RCC 7860 (cell line): ENCODE data around the gene TSPAN11.
A peak's percentile ranks its signal among the peaks of the same experiment; 100 is the strongest.

ENCODE experiments used
- DNase-seq: peaks from one replicate; pipeline ENCODE4 v3.0.0-alpha.2; 2015; ENCODE audit warnings: low spot score
- FAIRE-seq: peaks from 2 replicates; lab custom pipeline; 2012; peaks lifted over from hg19 to GRCh38; lab: Jason Lieb, UNC

The TSPAN11 gene

GRCh38 chr12:30959110-30959710 is 32.7 kb downstream of the TSPAN11 start:
- DNase-seq (no peak), FAIRE-seq (no peak)

- FAIRE-seq (no peak), DNase-seq (no peak)
Observed at GRCh38 chr12:30959778-30960177, 33.2 kb downstream of the TSPAN11 start.

GRCh38 chr12:30961030-30961429 is 34.5 kb downstream of the TSPAN11 start:
- DNase-seq (no peak), FAIRE-seq (no peak)

DNA sequence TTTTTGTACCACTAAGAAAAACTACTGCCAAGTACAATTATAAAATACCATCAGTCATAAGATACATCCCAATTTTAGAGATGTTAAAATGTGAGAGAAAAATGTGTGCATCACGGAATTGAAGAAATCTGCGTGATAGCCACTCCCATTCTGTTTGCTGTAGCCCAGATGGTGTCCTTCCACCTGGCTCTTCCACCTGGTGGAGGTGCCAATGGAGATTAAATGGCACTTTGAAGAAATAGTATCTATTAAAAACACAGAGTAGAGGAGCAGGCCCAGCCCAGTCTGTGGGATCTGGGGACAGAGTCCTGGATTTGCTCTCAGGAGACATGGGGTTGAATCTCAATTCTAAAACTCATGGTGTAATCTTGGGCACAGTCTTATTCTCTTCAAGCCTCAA is 35.5 kb downstream of the TSPAN11 start:
- DNase-seq: no peak

DNA sequence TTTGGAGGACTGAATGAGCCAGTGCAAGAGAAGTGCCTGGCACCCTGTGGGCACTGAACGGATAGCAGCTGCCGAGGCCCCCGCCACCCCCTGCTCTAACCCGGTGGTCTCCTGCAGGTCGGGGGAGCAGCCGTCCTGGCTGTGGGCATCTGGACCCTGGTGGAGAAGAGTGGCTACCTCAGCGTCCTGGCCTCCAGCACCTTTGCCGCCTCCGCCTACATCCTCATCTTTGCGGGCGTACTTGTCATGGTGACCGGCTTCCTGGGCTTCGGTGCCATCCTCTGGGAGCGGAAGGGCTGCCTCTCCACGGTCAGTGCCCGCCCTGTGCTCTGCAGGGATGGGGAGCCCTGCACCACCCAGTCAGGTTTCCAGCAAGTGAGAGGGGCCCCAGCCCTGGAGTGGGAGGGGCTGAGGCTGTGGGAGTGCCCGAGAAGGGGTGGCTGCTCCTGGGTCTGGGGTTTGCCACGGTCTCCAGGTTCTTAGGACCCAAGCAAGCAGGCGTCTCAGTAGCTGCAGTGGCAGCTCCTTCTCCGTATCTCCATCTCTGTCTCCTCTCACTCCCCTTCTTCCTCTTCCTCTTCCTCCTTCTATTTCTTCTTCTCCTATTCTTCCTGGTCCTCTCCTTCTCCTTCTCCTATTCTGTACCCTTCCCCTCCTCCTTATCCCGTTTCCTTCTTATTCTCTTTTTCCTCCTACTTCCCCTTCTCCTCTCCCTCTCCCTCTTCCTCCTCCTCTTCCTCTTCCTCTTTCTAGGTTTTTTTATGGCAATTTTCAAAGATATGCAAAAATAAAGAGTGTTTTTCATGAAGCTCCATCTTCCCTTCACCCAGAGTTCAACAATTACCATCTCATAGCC is 37.4 kb downstream of the TSPAN11 start:
- DNase-seq: no peak
- no peak for FAIRE-seq

More for the DNA sequence above, 35.5 kb downstream of the TSPAN11 start:
- no peak for FAIRE-seq

GRCh38 chr12:30964896-30965612 is 38.5 kb downstream of the TSPAN11 start:
- no peak for FAIRE-seq
- no peak for DNase-seq

DNA sequence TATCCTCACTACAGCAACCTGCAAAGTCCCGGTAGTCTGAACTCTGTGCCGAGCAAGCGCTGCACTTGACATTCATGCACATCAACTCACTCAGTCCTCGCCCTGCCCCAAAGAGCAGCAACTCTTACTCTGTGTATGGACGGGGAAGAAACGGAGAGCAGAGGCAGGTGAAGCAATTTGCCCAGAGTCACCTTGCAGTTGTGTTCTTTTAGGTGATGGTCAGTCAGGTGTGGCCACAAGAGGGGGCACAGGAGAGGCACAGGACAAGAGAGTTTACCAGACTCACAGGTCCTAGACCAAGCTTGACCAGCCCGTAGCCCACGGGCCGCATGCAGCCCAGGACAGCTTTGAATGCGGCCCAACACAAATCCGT is 39.1 kb downstream of the TSPAN11 start:
- no peak for FAIRE-seq
- DNase-seq: no peak

GRCh38 chr12:30967026-30967425 is 40.5 kb downstream of the TSPAN11 start:
- FAIRE-seq: no peak
- no peak for DNase-seq

DNA sequence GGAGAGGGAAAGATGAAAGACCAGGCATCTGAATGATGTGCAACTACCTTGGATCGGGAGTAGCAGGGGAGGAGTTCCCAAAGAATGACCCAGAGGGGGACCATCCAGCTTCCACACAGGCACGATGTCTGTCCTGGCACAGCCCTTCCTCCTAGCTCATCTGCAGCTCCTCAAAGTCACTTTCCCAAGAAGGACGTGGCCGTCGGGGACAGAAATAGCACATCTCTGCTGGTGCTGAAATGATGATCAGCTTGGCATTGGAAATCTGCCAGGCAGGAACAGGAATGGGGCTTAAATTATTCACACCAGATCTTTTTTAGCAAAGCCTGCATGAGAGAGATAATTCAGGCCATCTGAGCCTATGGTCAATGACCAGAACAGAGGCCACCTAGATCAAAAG is 41.7 kb downstream of the TSPAN11 start:
- FAIRE-seq (no peak), DNase-seq (no peak)

- no peak for DNase-seq
- FAIRE-seq: no peak
Observed at GRCh38 chr12:30969006-30969405, 42.5 kb downstream of the TSPAN11 start.

DNA sequence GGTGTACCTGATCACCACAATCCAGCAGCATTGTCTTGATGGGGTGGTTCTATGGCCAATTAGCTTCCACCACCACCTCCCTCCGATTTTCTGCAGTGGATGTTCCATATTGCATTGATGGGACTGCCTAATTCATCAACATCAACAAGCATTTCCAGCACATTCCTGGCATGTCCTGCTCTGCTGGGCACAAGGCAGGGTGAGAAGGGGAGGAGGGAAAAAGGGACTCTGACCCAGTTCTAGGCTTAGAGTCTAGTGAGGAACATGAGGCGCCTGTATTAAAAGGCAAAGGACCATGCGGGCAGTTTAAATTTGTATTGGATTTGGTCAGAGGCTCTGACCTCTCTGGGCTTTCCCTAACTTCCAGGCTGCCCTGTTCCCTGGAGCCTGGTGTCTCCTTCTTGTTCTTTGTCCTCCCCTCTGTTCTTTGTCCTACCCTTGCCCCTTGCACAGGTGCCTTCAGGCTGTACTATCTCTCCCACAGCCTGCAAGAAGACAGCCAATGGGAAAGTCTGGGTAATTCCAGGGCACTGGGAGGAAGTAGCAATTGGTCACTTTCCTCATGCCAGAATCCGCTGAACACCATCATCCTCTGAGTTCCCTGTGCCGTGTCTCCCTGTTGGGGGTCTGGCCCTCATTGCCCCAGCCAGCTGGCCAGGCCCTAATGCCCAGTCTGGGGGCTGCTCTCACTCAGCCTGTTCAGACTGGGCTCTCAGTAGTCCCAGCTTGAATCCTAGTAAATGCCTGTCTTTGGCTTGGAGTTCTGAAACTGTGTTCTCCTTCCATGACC is 43.3 kb downstream of the TSPAN11 start:
- DNase-seq: no peak
- FAIRE-seq: no peak

DNA sequence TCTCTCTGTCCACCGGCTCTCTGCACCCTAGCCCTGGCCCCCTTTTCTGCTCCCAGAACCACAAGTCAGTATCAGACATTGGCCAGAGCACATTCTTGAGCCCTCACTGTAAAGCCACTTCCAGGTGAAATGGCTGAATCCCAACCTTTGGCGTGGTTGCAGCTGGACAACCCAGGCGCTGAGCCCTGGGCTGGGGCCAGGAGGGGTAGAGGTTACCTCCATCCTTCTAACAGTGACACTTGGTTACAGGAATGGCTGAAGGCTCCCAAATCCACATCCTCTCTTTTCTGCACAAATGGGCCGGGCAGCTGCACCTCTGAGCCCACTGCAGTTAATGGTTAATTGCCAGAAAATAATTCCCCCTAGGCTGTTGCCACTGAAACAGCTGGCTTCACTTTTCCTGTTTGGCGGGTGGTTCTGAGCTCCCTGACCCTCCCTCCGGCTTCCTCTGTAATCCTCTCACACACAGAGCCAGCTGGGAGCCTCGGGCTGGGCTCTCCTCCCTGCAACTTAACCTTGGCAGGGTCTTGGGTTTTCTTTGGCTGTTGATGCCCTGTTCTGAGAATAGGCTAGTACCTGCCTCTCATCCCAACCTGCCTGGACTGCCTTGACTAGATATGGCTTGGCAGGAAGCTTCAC is 44.1 kb downstream of the TSPAN11 start:
- DNase-seq: no peak
- no peak for FAIRE-seq

- DNase-seq (no peak), FAIRE-seq (no peak)
Observed at GRCh38 chr12:30972035-30972434, 45.5 kb downstream of the TSPAN11 start.

GRCh38 chr12:30973175-30973574 is 46.6 kb downstream of the TSPAN11 start:
- no peak for FAIRE-seq
- no peak for DNase-seq

DNA sequence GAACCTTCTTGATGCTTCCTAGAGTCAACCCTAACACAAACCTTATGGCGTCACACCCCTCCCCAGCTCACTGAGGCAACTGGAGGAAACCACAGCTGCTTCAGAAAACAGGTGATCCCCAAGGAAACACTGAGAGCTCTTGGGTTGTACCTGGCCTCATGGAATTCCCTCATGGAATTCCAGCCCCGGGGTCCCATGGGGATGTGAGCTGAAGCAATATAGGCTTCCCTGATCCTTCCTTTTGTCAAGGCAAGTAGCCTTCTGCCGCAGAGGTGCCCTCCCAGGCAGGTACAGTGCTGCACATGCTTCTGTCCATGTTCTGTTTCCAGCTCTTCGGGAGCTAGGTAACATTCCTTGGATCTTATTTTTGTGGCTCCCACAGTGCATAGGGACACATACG is 47.3 kb downstream of the TSPAN11 start:
- FAIRE-seq: no peak
- DNase-seq: no peak

DNA sequence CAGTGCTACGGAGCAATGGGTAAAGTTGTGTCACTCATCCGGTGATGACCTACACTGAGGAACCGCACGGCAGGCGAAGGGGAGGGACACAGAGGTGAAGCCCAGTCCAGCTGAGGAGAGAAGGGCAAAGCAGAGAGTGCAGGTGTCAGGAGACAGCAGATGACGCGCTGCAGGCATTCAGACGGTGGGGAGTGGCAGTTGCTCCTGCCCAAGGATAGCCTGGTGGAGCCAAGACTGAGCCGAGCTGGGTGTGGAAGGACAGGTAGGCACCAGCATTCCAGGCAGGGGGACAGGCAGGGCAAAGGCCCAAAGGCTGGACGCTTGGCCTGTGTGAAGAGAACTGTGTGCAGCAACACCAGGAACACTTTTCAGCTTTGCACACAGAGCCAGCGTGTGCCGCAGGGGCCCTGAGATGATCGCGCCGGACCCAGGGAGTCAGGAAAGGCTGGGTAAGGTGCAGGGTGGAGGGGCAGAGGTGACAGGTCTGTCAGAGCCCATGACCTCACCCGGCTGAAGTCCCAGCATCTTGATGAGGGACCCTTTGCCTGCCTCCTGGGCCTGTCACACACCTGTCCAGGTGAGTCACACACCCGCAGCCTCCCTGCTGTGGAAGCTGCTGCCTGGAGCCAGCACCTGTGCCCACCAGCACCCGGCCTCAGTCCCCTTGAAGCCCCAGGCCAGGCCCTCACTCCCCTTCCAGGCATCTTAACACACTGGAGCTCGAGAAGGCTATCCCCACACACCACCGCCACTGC is 48.4 kb downstream of the TSPAN11 start:
- no peak for DNase-seq
- no peak for FAIRE-seq

DNA sequence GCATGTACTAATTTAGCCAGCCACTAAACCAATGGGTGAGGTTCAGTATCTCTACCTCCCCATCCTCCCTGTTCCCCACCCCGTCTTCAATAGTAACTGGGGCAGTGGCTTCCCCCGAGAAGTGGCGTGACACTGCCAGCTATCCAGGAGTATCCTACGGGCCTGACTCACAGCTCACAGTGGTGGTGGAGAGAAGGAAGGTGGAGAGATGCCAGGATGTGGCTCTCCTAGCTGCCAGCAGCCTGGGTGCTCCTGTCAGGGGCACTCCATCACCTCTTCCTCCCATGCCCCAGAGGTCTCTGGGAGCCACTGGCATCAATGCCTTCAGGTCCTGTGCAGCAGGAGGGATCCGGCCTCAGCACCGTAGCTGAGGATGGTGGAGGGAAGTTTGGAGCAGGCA is 49.0 kb downstream of the TSPAN11 start:
- peak; percentile 24 for DNase-seq
- no peak for FAIRE-seq

DNA sequence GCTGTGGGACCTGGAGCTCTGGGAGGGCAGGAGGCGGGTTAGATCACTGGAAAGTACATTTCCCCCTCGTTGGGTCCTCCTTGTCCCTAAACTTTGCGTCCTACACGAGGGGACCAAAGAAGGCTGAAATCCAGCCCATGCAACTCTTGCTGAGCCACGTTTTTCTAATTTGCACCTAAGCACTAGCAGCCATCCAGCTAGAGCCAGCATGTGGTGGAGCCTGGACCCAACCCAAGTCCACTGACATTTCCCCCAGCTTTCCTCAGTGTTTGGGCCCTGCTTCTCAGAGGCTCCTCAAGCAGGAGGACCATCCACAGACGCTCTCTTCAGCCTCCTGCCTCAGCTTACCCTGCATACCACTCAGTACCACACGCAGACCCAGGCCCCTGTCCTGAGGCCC is 49.7 kb downstream of the TSPAN11 start:
- DNase-seq (no peak), FAIRE-seq (no peak)

DNA sequence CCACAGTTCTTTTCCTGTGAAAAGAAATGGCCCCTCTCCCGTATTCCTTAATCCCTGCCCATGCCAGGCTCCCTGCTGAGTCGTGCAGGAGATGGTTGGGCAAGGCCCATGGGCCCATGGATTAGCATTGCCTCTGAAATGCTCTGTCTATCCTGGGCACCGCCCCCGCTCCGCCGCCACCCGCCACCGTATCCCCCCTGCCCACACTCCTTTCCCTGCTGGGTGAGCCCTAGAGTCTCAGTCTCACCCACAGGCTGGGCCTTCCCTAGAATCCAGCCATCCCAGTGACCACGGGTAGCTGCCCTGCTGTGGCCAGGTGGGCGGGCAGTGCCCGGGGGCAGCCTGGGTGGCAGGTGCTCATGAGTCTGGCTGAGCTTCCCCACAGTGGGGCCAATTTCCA is 50.6 kb downstream of the TSPAN11 start:
- DNase-seq (no peak), FAIRE-seq (no peak)
